ENCODE measurements around the gene NES.
A peak's percentile ranks its signal among the peaks of the same experiment; 100 is the strongest.

The NES gene

GRCh38 chr1:156704166-156704711, 27.0 kb upstream of the NES start:
- no peak for ATAC-seq
- TF ChIP-seq PPARA (CRISPR knock-in tag; IDR thresholded peaks at IDR 0.05; ENCODE audit: borderline replicate concordance) (no peak), CSDC2 (CRISPR knock-in tag; IDR thresholded peaks at IDR 0.05) (no peak), TOX (CRISPR knock-in tag; IDR thresholded peaks at IDR 0.05; ENCODE audit: borderline replicate concordance) (peak; percentile 19; the same call in 1 of the 2 replicates), ZFP3 (CRISPR knock-in tag; IDR thresholded peaks at IDR 0.05) (no peak), OSR1 (CRISPR knock-in tag; IDR thresholded peaks at IDR 0.05) (no peak), ZNF565 (CRISPR knock-in tag; conservative IDR thresholded peaks at IDR 0.05; ENCODE audit: low read depth) (no peak), ZFP30 (CRISPR knock-in tag; IDR thresholded peaks at IDR 0.05) (no peak)
- TF ChIP-seq, protein P1, sequence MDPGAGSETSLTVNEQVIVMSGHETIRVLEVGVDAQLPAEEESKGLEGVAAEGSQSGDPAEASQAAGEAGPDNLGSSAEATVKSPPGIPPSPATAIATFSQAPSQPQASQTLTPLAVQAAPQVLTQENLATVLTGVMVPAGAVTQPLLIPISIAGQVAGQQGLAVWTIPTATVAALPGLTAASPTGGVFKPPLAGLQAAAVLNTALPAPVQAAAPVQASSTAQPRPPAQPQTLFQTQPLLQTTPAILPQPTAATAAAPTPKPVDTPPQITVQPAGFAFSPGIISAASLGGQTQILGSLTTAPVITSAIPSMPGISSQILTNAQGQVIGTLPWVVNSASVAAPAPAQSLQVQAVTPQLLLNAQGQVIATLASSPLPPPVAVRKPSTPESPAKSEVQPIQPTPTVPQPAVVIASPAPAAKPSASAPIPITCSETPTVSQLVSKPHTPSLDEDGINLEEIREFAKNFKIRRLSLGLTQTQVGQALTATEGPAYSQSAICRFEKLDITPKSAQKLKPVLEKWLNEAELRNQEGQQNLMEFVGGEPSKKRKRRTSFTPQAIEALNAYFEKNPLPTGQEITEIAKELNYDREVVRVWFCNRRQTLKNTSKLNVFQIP (CRISPR knock-in tag; IDR thresholded peaks at IDR 0.05; ENCODE audit: borderline replicate concordance, low read depth): no peak

- peak; percentile 14 for ATAC-seq
- TF ChIP-seq ISL1 (CRISPR knock-in tag; IDR thresholded peaks at IDR 0.05) (no peak), ZNF70 (CRISPR knock-in tag; IDR thresholded peaks at IDR 0.05) (0 out of 2 replicates have a peak, but pooled peaks have one; percentile 11)
Observed at GRCh38 chr1:156703741-156704140, 26.5 kb upstream of the NES start.

DNA sequence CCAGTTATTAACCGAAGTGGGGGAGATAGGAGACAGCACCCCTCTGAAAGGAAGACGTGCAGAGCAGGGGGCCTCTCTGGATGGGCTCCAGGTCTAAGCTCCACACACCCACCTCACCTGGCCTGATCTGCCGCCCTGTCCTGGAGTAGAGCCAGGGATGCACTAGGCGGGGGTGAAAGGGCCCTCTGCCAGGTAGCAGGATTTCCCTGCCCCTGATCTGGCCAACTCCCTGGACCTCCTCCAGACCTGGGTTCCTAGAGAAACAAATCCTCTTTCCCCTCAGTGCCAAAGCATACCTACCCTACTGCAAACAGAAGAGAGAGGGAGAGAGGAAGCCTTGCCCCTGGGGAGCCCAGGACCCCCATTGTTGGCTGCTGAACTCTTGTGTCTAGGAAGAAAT, 26.1 kb upstream of the NES start:
- no peak for TF ChIP-seq PPARA (CRISPR knock-in tag; IDR thresholded peaks at IDR 0.05; ENCODE audit: borderline replicate concordance)
- TF ChIP-seq GLIS3 (CRISPR knock-in tag; IDR thresholded peaks at IDR 0.05): no peak
- no peak for TF ChIP-seq SNAI2 (CRISPR knock-in tag; IDR thresholded peaks at IDR 0.05)
- no peak for TF ChIP-seq ZNF70 (CRISPR knock-in tag; IDR thresholded peaks at IDR 0.05)
- TF ChIP-seq ZNF8 (CRISPR knock-in tag; IDR thresholded peaks at IDR 0.05): no peak
- TF ChIP-seq ESRRG (CRISPR knock-in tag; IDR thresholded peaks at IDR 0.05): no peak
- TF ChIP-seq, protein P1 (CRISPR knock-in tag; IDR thresholded peaks at IDR 0.05; ENCODE audit: borderline replicate concordance, low read depth): no peak
- no peak for TF ChIP-seq ZFP3 (CRISPR knock-in tag; IDR thresholded peaks at IDR 0.05)
- no peak for TF ChIP-seq RARB (CRISPR knock-in tag; IDR thresholded peaks at IDR 0.05)
- TF ChIP-seq OSR1 (CRISPR knock-in tag; IDR thresholded peaks at IDR 0.05): no peak
- TF ChIP-seq ISL1 (CRISPR knock-in tag; IDR thresholded peaks at IDR 0.05): no peak
- TF ChIP-seq TSHZ2 (CRISPR knock-in tag; IDR thresholded peaks at IDR 0.05): no peak
- no peak for ATAC-seq

- no peak for TF ChIP-seq OSR1 (CRISPR knock-in tag; IDR thresholded peaks at IDR 0.05)
- TF ChIP-seq TSHZ2 (CRISPR knock-in tag; IDR thresholded peaks at IDR 0.05): no peak
- ATAC-seq: no peak
Observed at GRCh38 chr1:156700736-156701531, 23.7 kb upstream of the NES start.
